Dedifferentiated amniotic fluid mesenchymal stem cell (primary cell): ENCODE data around the gene CDC42EP4.

ENCODE experiments used
- DNase-seq: peaks from one replicate; pipeline ENCODE4 v3.0.0-alpha.2; 2016; ENCODE audit errors: extremely low spot score

CDC42EP4 gene

DNA sequence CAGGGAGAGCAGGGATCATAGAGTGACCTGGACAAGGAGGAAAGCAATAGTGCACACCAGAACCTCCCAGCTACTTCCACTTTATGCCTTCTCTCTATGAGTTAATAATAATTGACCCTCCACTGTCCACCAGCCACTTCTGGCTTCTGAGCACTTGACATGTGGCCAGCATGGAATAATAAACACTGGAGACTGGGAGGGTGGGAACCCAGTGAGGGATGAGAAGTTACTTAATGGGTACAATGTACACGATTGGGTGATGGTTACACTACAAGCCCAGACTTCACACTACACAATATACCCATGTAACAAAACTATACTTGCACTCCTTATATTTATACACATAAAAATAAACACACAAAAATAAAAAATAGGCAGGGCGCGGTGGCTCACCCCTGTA lies 11.4 kb downstream of the CDC42EP4 start:
- DNase-seq = no peak

DNA sequence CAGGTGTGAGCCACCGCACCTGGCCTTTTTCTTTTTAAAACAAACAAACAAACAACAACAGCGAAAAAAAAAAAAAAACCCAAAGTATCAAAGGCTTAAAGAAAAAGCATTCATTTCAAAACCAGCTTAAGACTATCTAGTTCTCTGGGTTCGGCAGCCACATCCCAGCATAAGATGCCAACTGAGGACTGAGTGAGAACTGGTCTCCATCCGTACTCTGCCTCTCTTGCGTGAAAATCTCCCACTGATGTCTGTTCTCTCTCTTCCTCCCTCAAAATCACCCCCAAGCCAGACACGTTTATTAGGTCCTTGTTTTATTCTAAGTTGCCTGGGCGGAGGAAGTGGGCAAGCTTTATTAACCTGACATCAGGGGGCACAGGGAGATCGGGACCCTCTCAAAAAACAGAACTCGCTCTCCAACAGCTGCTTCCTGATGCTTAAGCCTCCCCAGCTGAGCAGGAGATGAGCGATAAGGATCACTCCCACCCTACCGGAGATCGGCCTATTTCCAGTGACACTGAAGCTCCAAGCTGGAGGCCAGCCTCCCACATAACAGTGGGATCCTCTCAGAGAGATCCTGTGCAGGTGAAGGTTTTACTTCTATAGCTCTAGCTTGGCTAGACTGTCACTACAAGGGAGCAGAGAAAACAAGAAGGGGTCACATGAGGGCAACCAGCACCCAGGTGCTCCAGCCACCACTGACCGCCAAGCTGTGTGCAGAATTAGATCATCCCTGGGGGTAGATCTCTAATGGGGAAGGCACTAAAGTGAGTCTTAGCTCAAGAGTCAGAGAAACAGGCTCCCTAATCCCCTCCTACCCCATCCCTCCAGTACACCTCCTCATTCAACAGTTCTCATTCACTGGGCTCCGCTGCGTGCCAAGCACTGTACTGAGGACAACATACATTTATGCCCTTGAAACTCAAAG lies 13.6 kb downstream of the CDC42EP4 start:
- no peak for DNase-seq

DNA sequence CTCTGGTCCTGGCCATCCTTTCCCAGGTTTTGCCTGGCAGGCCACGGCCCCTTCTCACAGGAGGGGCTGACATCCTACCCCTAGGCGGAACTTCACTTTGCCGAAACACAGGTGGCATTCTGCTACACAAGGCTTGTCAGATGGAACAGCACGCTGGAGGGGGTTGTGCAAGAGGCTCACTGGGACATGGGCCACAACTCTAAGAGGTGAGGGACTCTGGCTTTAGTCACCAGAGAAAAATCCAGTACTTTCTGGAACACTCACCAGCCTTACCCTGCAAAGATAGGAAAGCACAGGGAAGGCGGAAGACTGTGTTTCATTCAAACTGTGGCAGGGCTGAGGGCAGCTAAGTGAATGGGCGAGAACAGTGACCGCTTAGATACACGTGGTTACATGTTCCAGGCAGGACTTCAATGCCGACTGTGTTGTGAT lies 18.3 kb downstream of the CDC42EP4 start:
- no peak for DNase-seq

GRCh38 chr17:73293031-73293430 lies 18.8 kb downstream of the CDC42EP4 start:
- DNase-seq = no peak

GRCh38 chr17:73292031-73292531 lies 19.7 kb downstream of the CDC42EP4 start:
- peak; percentile 22 for DNase-seq

GRCh38 chr17:73291260-73291801 lies 20.5 kb downstream of the CDC42EP4 start:
- DNase-seq = peak; percentile 88

- no peak for DNase-seq
Observed at GRCh38 chr17:73290399-73291259, 21.2 kb downstream of the CDC42EP4 start.

- no peak for DNase-seq
Observed at GRCh38 chr17:73289549-73290254, 22.1 kb downstream of the CDC42EP4 start.

- DNase-seq = no peak
Observed at GRCh38 chr17:73288534-73289302, 23.1 kb downstream of the CDC42EP4 start.

DNA sequence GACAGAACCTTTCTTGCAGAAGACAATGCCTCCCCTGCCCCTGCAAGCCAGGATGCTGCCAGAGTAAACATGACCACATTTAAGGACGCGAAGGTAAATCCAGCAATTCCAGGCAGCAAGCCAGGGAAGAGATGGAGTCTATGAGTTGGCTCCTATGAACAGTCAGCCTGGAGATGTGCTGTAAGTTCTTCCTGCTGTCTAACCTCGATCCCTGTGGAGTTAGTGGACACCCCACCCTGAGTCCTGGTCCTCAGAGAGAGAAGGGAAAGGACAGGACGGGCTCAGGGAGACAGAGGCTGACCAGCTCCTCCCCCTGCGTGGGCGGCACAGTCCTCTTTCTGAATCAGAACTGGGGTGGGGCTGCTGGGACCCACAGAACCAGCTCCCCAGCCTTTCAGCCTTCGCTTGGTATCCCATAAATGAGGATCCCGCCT lies 24.9 kb downstream of the CDC42EP4 start:
- no peak for DNase-seq

- DNase-seq = no peak
Observed at GRCh38 chr17:73285916-73286862, 25.6 kb downstream of the CDC42EP4 start.

DNA sequence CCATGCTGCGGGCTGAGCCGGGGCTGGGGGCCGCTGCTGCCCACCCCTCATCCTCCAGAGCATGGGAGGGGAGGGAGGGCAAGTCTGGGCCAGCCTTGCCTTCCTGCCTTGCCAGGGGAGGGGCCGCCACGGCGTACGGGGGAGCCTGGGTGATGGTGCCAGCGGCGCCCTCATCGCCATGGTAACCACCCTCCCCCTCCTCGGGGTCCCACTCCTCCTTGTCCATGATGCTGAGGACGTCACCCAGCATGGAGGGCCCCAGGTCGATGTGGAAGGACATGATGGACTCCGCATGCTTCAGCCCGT lies 26.2 kb downstream of the CDC42EP4 start:
- no peak for DNase-seq

GRCh38 chr17:73284906-73285602 lies 26.7 kb downstream of the CDC42EP4 start:
- no peak for DNase-seq

- no peak for DNase-seq
Observed at GRCh38 chr17:73284354-73284753, 27.4 kb downstream of the CDC42EP4 start.

DNA sequence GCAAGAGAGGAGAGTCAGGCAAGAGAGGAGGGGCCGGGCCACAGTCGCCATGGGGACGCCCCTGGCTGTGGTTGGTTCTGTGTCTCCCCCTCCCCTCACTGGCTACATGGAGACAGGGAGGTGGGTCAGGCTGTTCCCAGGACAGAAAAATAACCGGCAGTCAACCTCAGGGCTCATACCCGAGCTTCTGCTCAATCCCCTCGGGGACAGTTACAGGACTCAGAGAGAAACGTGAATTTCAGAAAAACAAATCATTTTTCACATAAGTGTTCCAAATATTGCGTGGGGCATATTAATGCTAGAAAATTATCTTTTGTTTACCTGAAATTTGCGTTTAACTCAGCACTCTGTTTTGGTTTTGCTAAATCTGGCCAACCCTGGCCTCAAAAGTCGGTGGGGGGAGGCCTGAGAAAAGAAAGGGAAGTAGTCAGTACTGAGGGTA lies 27.9 kb downstream of the CDC42EP4 start:
- no peak for DNase-seq

- no peak for DNase-seq
Observed at GRCh38 chr17:73283250-73283649, 28.6 kb downstream of the CDC42EP4 start.

- DNase-seq = no peak
Observed at GRCh38 chr17:73282629-73283028, 29.2 kb downstream of the CDC42EP4 start.

GRCh38 chr17:73281928-73282327 lies 29.9 kb downstream of the CDC42EP4 start:
- DNase-seq = no peak

- DNase-seq = no peak
Observed at GRCh38 chr17:73280191-73280590, 31.6 kb downstream of the CDC42EP4 start.
